HG03159 (cell line): Measurements from ENCODE around the gene SLC35F3.
"Not testable (repeated sequence)": the region's sequence is repeated elsewhere in the genome, so short reads cannot be mapped to it uniquely, and the experiment has no call there.

Experiments used
- ATAC-seq: cut with Tn5 transposase; IDR thresholded peaks from one replicate; pipeline ENCODE4 v1.9.1; 2021; ENCODE audit warnings: mild to moderate bottlenecking, moderate library complexity; ENCODE audit not compliant: unreplicated experiment

SLC35F3 gene

DNA sequence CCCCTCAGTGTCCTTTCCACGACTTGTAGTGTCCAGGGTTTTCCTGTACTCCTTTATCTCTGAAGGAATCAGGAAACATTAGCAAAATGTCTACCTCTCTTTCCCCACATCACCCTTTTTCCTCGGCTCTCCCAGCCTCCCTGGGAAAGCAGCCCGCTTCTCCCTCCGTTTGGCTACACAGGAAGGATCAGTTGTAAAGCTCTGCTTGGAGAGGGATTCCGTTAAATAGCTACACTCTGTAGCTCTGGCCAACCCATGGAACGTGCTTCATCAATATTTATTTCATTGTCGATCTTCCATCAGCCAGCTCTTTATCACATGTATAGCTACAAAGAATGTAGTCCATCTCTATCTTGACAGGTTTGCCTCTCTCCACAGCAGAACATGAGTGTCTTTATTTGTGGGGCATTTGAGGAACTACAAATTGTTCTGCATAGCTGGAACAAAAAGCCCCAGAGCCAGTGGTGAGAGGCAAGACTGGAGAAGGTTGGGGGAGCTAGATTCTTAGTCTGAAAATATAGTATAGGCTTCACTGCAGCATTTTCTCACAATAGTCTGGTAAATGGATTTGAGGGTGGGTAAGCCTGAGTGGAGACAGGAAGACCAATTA, 191.8 kb downstream of the SLC35F3 start:
- no peak for ATAC-seq

DNA sequence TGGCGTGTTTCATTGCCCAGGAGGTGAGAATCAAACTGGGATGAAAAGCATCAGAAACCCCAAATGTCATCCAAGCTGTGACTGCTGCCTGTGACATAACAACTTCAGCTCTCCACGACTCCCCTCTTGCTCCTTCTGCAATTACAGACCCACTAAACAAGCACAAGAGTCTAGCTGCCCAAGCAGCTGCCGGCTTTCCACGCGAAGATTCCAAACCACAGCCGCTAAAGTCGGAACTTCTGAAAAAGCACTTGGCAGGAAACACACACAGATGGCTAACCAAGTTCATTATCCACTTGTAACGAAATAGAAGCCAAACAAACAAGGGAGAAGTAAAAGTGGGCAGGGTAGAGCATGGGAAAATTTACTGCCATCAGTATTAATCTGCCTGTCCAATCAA, 198.1 kb downstream of the SLC35F3 start:
- ATAC-seq: no peak

DNA sequence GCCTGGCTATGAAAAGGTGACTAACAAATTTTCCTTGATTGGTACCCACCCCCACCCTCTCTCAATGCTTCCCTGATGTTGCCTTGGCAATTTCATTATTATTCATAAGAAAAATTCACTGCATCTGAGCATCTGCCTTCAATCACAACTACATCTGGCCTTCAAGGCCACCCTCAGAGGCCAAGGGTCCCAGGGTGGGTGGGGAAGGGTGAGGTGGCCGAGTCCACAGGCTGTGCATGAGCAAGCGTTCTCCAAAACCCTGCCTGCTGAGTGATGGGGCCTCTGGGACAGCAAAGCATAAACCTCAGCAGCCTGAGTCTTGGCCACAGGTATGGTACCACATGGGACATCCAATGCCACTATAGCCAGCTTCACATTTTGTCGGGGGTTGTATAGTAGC, 198.7 kb downstream of the SLC35F3 start:
- no peak for ATAC-seq

GRCh38 chr1:234106032-234106431, 201.6 kb downstream of the SLC35F3 start:
- no peak for ATAC-seq

- ATAC-seq: no peak
Observed at GRCh38 chr1:234107416-234108021, 203.0 kb downstream of the SLC35F3 start.

DNA sequence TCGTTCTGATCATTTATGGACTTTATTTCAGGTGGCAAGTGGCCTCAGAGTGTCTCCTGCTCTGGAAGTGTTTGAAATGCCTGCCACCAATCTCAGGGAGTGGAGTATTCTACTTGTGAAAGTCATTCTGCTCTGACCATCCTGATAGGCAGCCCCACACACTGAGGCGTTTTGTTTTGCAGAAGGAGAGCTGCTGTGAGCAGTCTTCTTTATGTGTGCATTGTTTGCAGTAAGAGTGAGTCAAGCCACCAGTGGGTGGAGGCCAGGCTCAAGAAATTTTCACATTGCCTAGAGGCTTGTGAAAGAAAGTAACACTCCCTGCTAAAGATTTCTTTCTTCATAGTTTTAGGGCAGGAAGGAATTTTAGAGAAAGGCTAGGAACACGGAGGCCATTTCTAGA, 204.4 kb downstream of the SLC35F3 start:
- no peak for ATAC-seq

DNA sequence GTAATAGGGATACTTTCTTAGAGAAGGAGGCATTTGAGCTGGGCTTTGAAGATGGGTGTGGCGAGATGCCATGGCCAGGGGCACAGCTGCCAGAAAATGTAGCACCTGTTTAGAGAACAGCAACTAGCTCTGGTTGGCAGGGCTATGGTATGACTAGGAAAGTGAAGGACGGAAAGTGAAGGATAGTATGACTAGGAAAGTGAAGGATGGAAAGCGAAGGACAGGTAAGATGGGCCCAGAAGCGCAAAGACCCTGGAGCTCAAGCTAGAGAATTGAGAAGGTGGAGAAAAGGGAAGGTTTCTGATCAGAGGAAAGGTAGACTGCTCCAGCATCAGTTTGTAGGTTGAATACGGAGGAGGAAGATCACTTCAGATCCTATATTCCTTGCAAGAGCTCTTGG, 205.4 kb downstream of the SLC35F3 start:
- ATAC-seq: no peak

- no peak for ATAC-seq
Observed at GRCh38 chr1:234111458-234112142, 207.1 kb downstream of the SLC35F3 start.

GRCh38 chr1:234114648-234115307, 210.3 kb downstream of the SLC35F3 start:
- no peak for ATAC-seq

- no peak for ATAC-seq
Observed at GRCh38 chr1:234118911-234119310, 214.4 kb downstream of the SLC35F3 start.

GRCh38 chr1:234119431-234119830, 215.0 kb downstream of the SLC35F3 start:
- ATAC-seq: no peak

GRCh38 chr1:234120327-234120944, 216.0 kb downstream of the SLC35F3 start:
- no peak for ATAC-seq

DNA sequence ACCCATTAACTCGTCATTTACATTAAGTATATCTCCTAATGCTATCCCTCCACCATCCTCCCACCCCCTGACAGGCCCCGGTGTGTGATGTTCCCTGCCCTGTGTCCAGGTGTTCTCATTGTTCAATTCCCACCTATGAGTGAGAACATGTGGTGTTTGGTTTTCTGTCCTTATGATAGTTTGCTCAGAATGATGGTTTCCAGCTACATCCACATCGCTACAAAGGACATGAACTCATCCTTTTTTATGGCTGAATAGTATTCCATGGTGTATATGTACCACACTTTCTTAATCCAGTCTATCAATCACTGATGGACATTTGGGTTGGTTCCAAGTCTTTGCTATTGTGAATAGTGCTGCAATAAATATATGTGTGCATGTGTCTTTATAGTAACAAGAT, 217.2 kb downstream of the SLC35F3 start:
- not testable (repeated sequence) for ATAC-seq

DNA sequence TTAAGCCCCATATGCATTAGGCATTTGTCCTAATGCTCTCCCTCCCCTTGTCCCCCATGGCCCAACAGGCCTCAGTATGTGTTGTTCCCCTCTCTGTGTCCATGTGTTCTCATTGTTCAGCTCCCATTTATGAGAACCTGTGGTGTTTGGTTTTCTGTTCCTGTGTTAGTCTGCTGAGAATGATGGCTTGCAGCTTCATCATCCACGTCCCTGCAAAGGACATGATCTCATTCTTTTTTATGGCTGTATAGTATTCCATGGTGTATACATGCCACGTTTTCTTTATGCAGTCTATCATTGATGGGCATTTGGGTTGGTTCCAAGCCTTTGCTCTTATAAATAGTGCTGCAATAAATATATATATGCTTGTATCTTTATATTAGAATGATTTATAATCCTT, 218.1 kb downstream of the SLC35F3 start:
- not testable (repeated sequence) for ATAC-seq

DNA sequence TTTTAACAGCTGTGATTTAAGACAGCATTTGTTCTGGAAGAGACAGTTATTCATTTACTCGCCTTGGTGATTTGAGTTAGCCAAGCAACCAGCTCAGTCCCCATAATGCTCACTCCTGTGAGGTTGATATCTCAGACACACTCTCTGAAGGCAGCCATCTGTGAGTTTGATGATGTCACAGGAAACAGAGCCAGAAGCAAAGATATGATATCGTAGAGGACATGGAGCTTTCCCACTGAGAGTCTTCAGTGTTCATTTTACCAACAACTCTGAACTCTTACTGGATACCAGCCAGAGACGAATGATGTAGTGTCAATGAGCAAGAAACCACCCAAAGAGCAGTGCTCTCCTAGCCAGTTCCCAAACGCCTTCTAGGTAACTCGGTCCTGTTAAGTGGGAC, 219.4 kb downstream of the SLC35F3 start:
- ATAC-seq: no peak

GRCh38 chr1:234125283-234125682, 220.8 kb downstream of the SLC35F3 start:
- no peak for ATAC-seq

GRCh38 chr1:234125714-234126113, 221.2 kb downstream of the SLC35F3 start:
- no peak for ATAC-seq

- no peak for ATAC-seq
Observed at GRCh38 chr1:234127026-234127671, 222.7 kb downstream of the SLC35F3 start.

DNA sequence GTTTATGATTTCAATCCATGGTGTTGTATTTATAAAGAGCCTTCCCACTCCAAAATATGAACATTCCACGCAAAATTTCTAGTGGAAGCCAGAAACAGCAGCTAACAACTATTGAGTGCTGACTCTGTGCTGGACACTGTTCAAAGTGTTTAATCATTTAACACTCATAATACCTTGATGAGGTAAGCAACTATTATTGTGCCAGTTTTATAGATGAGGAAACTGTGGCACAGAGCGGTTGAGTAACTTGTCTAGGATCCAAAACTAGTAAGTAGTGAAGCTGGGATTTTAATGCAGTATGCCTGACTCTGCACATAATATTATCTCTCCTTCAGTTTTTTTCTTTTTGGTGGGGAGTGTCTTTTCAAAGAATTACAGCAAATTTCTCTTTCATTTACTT, 228.3 kb downstream of the SLC35F3 start:
- no peak for ATAC-seq

DNA sequence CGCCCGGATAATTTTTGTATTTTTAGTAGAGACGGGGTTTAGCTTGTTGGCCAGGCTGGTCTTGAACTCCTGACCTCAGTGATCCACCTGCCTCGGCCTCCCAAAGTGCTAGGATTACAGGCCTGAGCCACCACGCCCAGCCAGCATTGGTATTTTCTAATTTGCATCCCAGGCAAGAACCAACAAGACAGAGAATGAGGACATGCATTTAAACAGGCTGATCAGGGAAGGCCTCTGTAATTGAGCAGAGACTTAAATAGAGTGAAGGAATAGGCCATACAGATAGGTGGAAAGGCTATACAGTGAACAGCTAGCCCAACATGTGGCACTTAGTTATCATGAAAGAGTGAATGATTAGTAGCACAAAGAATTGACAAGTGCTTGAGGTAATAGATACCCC, 230.4 kb downstream of the SLC35F3 start:
- no peak for ATAC-seq

DNA sequence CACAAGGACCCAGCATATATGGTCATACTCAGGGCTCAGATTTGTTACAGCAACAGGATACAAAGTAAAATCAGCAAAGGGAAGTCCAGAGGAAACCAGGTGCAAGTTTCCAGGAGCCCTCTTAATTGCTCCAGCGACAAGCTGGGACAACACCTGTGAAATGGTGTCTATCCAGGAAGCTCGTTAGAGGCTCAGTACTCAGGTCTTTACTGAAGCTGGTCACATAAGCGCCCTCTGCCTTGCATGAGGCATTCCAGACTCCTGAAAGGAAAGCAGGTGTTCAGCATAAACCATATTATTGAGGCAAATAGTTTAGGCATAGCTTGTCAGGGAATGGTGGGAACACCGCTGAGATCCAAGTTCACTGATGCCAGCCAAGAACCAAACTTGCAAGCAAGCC, 231.0 kb downstream of the SLC35F3 start:
- ATAC-seq: no peak
